ENCODE results near the gene USE1. TPM values are rescaled to one million over a fixed set of nuclear protein-coding genes. Genes with fewer than 3 reads are reported as not detected.

The USE1 gene
- total RNA-seq, 1 experiment from 2014 or later = 27.5 TPM

- TF ChIP-seq ZBTB33 (IDR thresholded peaks at IDR 0.05; ENCODE audit: extremely low read depth, insufficient replicate concordance, low read length) (no peak), JUND (IDR thresholded peaks at IDR 0.05) (no peak), FOSL1 (IDR thresholded peaks at IDR 0.05; ENCODE audit: low read depth) (no peak), ATF3 (IDR thresholded peaks at IDR 0.05) (no peak), SIN3A (IDR thresholded peaks at IDR 0.05; ENCODE audit: low read depth) (no peak)
Measured at GRCh38 chr19:17202713-17203112, 12.4 kb upstream of the USE1 start (continued).

GRCh38 chr19:17205237-17206140, 9.7 kb upstream of the USE1 start:
- RAD21 ChIA-PET (ENCODE audit: low non-redundant PET in 1 of 2, low total read pairs in 2 of 2, uncharacterized antibody in 2 of 2, unreplicated experiment in 2 of 2) = no interaction called here
- no TSS peak for BruUV-seq (replicated peaks)
- H3K36me3 ChIP-seq (ENCODE audit: control insufficient read depth in 1 of 2, insufficient read depth in 2 of 2, low read length in 2 of 2) = peaks cover 17 to 26% of the 10 kb centered on the region in 2 experiments; a peak in 3 of 4 replicates
- no peak overlapping the region for H2AFZ ChIP-seq (ENCODE audit: low read depth, low read length, poor library complexity, severe bottlenecking)
- H3K4me2 ChIP-seq (ENCODE audit: low read length) = no peak overlapping the region
- TF ChIP-seq CTCF (IDR thresholded peaks at IDR 0.05 in 2 of 3, conservative IDR thresholded peaks at IDR 0.05 in 1 of 3; ENCODE audit: borderline replicate concordance in 1 of 3, insufficient read depth in 1 of 3, low read depth in 2 of 3, low read length in 2 of 3) (peak; percentile 78 to 86 (median 85)), EZH2phosphoT487 (IDR thresholded peaks at IDR 0.05; ENCODE audit: borderline replicate concordance) (no peak), RAD21 (IDR thresholded peaks at IDR 0.05; ENCODE audit: low read depth) (peak; percentile 73), POLR2AphosphoS5 (IDR thresholded peaks at IDR 0.05; ENCODE audit: low read depth, low read length) (no peak; the same call in 1 of the 2 replicates)
- H3K4me3 ChIP-seq (replicated peaks in 1 of 2; ENCODE audit: low read depth in 1 of 2, low read length in 2 of 2) = no peak overlapping the region
- no peaks in the 10 kb centered on the region for H3K27me3 ChIP-seq (ENCODE audit: insufficient read depth, low read length)
- H3K9me2 ChIP-seq (ENCODE audit: insufficient read depth) = no peaks in the 10 kb centered on the region
- peaks cover 10 to 22% of the 10 kb centered on the region in 2 experiments; a peak in 3 of 4 replicates for H3K4me1 ChIP-seq (ENCODE audit: control insufficient read depth in 1 of 2, insufficient read depth in 2 of 2, low read length in 2 of 2)
- no peaks in the 10 kb centered on the region for H4K20me1 ChIP-seq (ENCODE audit: insufficient read depth)
- H3K27ac ChIP-seq (ENCODE audit: low read depth, low read length) = no peak overlapping the region
- POLR2A ChIA-PET = no interaction called here
- intact Hi-C loops (cut with micrococcal nuclease) = loop anchor here (1.0 kb wide), 1 partner anchor 77 kb away; no protein-coding TSS in a partner anchor
- no peak overlapping the region for H3K9ac ChIP-seq (ENCODE audit: low read length)
- DNase-seq (ENCODE audit: low read depth, low spot score) (no peak), ATAC-seq (peak; percentile 64)
- H3K79me2 ChIP-seq (ENCODE audit: insufficient read depth, low read length) = no peaks in the 10 kb centered on the region
- CTCF ChIA-PET = interaction anchor here (1.0 to 1.2 kb wide), 2 partner anchors 61 to 77 kb away, joined by 3 to 5 read pairs; no protein-coding TSS in a partner anchor
- no peaks in the 10 kb centered on the region for H3K9me3 ChIP-seq (ENCODE audit: control insufficient read depth in 1 of 2, insufficient read depth in 1 of 2, low read depth in 1 of 2, low read length in 2 of 2)

Measured in HCT116 (cell line).